Measurements from ENCODE around the gene MYLK2. TPM values are rescaled to one million over a fixed set of nuclear protein-coding genes. Genes with fewer than 3 reads are reported as not detected.

Gene MYLK2
- total and polyA plus RNA-seq, 2 of the 4 experiments (the other 2 are of a cell fraction): 0.18 to 0.27 TPM

DNA sequence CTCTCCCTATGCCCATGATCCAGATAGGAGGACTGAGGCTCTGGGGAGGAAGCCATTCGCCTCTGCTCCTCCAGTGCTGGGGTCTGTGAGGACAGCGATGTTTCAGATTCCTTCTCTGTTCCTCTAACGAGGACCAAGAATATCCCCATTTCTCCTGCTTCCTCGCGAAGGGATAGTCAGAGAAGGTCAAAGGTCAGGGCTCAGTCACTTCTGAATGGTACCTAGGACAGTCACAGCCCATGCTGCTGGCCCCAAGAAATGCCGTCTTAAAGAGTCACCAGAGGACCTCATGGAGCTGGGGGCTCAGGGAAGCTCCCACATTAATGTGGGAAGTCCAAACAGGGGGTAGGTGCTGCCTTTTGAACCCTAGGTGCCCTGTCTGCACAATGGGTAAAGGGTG, 24.1 kb downstream of the MYLK2 start:
- H3K56ac ChIP-seq (ENCODE audit: extremely low read depth, insufficient read depth, low read length): no peak overlapping the region
- no peak for ATAC-seq (ENCODE audit: low read depth)
- dilution Hi-C loops (cut with HindIII; ENCODE audit: low sequenced_read_pairs, unreplicated experiment) (no loop called here), in situ Hi-C loops (cut with MboI; ENCODE audit: low sequenced_read_pairs) (loop anchor here (25.0 kb wide), 2 partner anchors 644 to 819 kb away; partner anchors contain the start of gene C20orf203), intact Hi-C loops (cut with micrococcal nuclease) (no loop called here)
- no peak overlapping the region for H4K8ac ChIP-seq (ENCODE audit: low read depth in 2 of 2, low read length in 2 of 2)
- CTCF ChIA-PET: no interaction called here
- H3K27me3 ChIP-seq (ENCODE audit: control insufficient read depth, insufficient read depth, low read length): peaks cover 12% of the 10 kb centered on the region
- no peak overlapping the region for H2BK20ac ChIP-seq (ENCODE audit: low read depth, low read length)
- no peak overlapping the region for H3K4me2 ChIP-seq (ENCODE audit: low read depth, low read length)
- H3K9ac ChIP-seq (ENCODE audit: low read depth, low read length): no peak overlapping the region
- BruUV-seq (replicated peaks): no TSS peak
- no peak overlapping the region for H3K18ac ChIP-seq (ENCODE audit: low read depth, low read length)
- peaks cover 13% of the 10 kb centered on the region for H4K20me1 ChIP-seq (ENCODE audit: insufficient read depth, low read length)
- no peak overlapping the region for H3K23ac ChIP-seq (ENCODE audit: low read depth, low read length)
- no CpG with 5 or more reads among the region's 6 CpGs for WGBS, 2 experiments (ENCODE audit: extremely low coverage in 2 of 2, insufficient read length in 1 of 2)
- no peak overlapping the region for H3K4me3 ChIP-seq (ENCODE audit: insufficient read depth, low read depth, low read length)
- no peaks in the 10 kb centered on the region for H3K36me3 ChIP-seq (ENCODE audit: control insufficient read depth, insufficient read depth, low read length)
- H2AK5ac ChIP-seq (ENCODE audit: low read depth, low read length): peak overlapping the region; percentile 34; the same call in 1 of the 2 replicates
- no peak overlapping the region for H4K91ac ChIP-seq (ENCODE audit: insufficient read depth, low read depth, low read length)
- no peak overlapping the region for H2BK5ac ChIP-seq (ENCODE audit: low read depth, low read length, poor library complexity, severe bottlenecking)
- peaks cover 9% of the 10 kb centered on the region for H3K9me1 ChIP-seq (ENCODE audit: insufficient read depth, low read length)
- DNase-seq: no peak
- TF ChIP-seq RAD21 (IDR thresholded peaks at IDR 0.05; ENCODE audit: low read length) (no peak), CEBPB (IDR thresholded peaks at IDR 0.05; ENCODE audit: low read depth, low read length) (no peak), SMC3 (IDR thresholded peaks at IDR 0.05; ENCODE audit: low read depth, low read length) (no peak), POLR2A (IDR thresholded peaks at IDR 0.05; ENCODE audit: low read depth, low read length) (no peak), RCOR1 (IDR thresholded peaks at IDR 0.05; ENCODE audit: insufficient replicate concordance, low read length) (no peak), RFX5 (IDR thresholded peaks at IDR 0.05; ENCODE audit: low read depth, low read length) (no peak), FOS (IDR thresholded peaks at IDR 0.05; ENCODE audit: low read depth, low read length) (no peak), CHD1 (IDR thresholded peaks at IDR 0.05; ENCODE audit: low read depth, low read length) (no peak), USF2 (IDR thresholded peaks at IDR 0.05; ENCODE audit: low read depth, low read length) (no peak)
- TF ChIP-seq, protein P1, sequence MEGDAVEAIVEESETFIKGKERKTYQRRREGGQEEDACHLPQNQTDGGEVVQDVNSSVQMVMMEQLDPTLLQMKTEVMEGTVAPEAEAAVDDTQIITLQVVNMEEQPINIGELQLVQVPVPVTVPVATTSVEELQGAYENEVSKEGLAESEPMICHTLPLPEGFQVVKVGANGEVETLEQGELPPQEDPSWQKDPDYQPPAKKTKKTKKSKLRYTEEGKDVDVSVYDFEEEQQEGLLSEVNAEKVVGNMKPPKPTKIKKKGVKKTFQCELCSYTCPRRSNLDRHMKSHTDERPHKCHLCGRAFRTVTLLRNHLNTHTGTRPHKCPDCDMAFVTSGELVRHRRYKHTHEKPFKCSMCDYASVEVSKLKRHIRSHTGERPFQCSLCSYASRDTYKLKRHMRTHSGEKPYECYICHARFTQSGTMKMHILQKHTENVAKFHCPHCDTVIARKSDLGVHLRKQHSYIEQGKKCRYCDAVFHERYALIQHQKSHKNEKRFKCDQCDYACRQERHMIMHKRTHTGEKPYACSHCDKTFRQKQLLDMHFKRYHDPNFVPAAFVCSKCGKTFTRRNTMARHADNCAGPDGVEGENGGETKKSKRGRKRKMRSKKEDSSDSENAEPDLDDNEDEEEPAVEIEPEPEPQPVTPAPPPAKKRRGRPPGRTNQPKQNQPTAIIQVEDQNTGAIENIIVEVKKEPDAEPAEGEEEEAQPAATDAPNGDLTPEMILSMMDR (conservative IDR thresholded peaks at IDR 0.05; ENCODE audit: low read depth, low read length): no peak
- TF ChIP-seq, protein P2, sequence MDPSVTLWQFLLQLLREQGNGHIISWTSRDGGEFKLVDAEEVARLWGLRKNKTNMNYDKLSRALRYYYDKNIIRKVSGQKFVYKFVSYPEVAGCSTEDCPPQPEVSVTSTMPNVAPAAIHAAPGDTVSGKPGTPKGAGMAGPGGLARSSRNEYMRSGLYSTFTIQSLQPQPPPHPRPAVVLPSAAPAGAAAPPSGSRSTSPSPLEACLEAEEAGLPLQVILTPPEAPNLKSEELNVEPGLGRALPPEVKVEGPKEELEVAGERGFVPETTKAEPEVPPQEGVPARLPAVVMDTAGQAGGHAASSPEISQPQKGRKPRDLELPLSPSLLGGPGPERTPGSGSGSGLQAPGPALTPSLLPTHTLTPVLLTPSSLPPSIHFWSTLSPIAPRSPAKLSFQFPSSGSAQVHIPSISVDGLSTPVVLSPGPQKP (IDR thresholded peaks at IDR 0.05; ENCODE audit: borderline replicate concordance, low read depth, low read length): no peak
- POLR2A ChIA-PET (ENCODE audit: unreplicated experiment): no interaction called here
- no peaks in the 10 kb centered on the region for H3K79me1 ChIP-seq (ENCODE audit: low read depth in 1 of 2, low read length in 2 of 2)
- H2AK9ac ChIP-seq (replicated peaks; ENCODE audit: low read depth, low read length, poor library complexity): no peak overlapping the region
- H3K9me3 ChIP-seq (ENCODE audit: control insufficient read depth, insufficient read depth, low read length): no peaks in the 10 kb centered on the region
- H2AFZ ChIP-seq (replicated peaks; ENCODE audit: low read length, poor library complexity): no peak overlapping the region
- H2BK120ac ChIP-seq (ENCODE audit: low read depth, low read length): no peak overlapping the region
- no peak overlapping the region for H3K14ac ChIP-seq (replicated peaks; ENCODE audit: low read depth, low read length)
- no peak overlapping the region for H3K27ac ChIP-seq (ENCODE audit: insufficient read depth, low read length)
- H3K4ac ChIP-seq (ENCODE audit: low read depth, low read length): no peak overlapping the region
- no peak overlapping the region for H4K5ac ChIP-seq (ENCODE audit: low read depth, low read length)
- peaks cover 15% of the 10 kb centered on the region for H3K4me1 ChIP-seq (ENCODE audit: control insufficient read depth, insufficient read depth, low read length)
- no peak overlapping the region; the same call in 2 of the 3 replicates for H2BK15ac ChIP-seq (ENCODE audit: low read depth, low read length)

All from IMR-90 (cell line).